CD4-positive, alpha-beta T cell treated with Interleukin-10 for 1 hour (primary cell): Measurements from ENCODE around the gene LONP2.

Experiments
- DNase-seq: peaks from one replicate; pipeline ENCODE4 v3.0.0-alpha.2; 2020

LONP2 gene, protein sequence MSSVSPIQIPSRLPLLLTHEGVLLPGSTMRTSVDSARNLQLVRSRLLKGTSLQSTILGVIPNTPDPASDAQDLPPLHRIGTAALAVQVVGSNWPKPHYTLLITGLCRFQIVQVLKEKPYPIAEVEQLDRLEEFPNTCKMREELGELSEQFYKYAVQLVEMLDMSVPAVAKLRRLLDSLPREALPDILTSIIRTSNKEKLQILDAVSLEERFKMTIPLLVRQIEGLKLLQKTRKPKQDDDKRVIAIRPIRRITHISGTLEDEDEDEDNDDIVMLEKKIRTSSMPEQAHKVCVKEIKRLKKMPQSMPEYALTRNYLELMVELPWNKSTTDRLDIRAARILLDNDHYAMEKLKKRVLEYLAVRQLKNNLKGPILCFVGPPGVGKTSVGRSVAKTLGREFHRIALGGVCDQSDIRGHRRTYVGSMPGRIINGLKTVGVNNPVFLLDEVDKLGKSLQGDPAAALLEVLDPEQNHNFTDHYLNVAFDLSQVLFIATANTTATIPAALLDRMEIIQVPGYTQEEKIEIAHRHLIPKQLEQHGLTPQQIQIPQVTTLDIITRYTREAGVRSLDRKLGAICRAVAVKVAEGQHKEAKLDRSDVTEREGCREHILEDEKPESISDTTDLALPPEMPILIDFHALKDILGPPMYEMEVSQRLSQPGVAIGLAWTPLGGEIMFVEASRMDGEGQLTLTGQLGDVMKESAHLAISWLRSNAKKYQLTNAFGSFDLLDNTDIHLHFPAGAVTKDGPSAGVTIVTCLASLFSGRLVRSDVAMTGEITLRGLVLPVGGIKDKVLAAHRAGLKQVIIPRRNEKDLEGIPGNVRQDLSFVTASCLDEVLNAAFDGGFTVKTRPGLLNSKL

DNA sequence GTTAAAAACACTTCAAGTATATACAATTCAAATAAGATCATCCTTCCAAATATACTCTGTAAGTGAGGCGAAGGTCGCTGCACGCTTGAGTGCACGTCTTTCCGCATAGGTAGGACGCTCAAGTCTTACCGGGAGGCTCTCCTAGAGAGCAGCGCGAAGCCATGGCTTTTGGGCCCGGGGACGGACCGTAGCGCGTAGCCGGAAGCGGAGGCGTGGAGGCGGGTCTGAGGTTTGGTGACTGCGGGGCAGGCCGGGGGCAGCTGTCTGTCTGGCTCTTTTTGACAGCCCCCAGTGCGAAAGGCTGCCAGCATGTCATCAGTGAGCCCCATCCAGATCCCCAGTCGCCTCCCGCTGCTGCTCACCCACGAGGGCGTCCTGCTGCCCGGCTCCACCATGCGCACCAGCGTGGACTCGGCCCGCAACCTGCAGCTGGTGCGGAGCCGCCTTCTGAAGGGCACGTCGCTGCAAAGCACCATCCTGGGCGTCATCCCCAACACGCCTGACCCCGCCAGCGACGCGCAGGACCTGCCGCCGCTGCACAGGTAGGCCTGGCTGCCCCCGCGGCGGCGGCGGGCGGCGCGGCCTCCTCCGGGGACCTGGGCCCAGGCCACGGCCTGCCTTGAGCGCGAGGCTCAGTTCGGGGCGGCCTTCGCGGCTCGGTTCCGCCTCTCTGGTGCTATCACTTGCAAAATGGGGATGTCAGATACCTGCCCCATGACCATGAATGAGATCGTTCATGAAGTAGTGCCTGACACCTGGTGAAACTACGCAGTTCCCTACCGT is at the start of gene LONP2:
LONP2 (plus strand) TSS at position 221 of the 783 bp plus-strand sequence; CDS start at position 310, 89 bp downstream.
- DNase-seq = peak; percentile 93

DNA sequence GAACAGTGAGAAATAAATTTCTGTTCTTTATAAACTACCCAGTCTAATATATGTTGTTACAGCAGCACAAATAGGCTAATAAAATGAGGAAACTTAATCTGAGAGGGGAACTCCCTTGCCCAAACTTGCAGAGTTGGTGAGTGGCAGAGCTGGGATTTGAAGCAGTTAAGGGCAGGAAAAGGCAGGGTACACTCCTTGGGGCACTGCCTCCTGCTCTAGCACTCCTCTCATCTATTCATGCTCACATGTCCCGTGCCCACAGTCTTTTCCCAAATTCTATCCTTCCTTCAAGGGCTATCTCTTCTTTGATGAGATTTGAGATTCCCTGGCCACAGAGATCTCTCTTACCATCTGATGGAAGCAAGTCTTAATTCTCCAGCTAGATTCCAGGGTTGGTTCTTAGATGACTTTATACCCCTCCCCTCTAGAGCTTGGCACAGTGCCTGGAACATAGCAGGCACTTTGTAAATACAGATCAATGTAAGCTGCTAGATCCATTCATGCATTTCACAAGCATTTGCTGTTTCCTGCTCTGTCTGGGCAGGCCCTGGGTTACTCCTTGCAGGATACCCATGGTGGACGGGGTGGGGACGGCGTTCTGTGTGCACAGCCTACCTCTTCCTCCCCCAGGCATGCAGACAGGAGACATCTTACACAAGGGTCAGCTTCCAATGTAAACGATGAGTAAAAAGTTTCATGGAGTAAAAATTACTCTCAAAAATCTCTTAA is 49.1 kb upstream of the LONP2 start:
- DNase-seq = no peak

GRCh38 chr16:48197294-48197693 is 46.8 kb upstream of the LONP2 start:
- DNase-seq = no peak

DNA sequence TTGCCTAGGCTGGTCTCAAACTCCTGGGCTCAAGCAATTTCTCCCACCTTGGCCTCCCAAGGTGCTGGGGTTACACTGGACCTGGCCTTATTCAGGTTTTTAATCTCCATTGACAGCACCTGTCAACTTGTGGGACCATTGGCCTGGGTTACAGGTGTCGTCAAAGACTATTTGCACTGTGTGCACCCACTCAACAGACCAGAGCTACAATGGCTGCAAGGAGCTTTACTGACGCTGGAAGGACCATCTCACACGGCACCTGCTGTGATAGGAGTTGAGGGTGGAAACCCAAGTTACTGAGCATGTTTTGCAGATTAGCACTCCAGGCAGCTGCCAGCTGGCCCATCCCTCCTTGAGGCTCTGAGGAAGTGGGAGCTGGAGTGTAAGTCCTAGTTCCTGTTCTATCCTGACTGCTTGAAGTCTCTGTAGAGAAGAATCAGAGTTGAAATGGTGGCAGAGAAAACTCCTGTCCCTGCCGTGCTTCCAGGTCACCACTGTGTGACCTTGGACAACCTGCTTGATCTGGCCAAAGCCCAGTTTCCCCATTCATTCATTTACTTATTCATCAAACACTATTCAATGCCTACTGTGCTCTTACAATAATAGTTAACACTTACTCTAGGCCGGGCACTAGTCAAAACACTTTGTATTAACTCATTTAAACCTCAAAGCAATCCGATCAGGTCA is 42.4 kb upstream of the LONP2 start:
- DNase-seq = no peak

- no peak for DNase-seq
Observed at GRCh38 chr16:48203974-48204824, 39.9 kb upstream of the LONP2 start.

DNA sequence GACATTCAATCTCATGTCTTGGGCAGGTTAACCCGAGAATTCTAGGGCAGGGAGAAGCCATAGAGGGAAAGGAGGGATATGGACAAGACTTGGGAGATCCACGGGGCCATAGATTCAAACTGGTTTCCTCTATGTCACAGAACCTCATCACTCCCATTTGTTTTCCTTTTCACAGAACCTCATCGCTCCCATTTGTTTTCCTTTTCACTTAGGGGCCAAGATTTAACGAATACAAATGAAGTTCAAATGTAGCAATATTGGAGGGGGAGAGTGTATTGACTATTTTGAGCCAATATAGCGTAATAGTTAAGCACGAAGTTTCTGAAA is 39.3 kb upstream of the LONP2 start:
- no peak for DNase-seq

DNA sequence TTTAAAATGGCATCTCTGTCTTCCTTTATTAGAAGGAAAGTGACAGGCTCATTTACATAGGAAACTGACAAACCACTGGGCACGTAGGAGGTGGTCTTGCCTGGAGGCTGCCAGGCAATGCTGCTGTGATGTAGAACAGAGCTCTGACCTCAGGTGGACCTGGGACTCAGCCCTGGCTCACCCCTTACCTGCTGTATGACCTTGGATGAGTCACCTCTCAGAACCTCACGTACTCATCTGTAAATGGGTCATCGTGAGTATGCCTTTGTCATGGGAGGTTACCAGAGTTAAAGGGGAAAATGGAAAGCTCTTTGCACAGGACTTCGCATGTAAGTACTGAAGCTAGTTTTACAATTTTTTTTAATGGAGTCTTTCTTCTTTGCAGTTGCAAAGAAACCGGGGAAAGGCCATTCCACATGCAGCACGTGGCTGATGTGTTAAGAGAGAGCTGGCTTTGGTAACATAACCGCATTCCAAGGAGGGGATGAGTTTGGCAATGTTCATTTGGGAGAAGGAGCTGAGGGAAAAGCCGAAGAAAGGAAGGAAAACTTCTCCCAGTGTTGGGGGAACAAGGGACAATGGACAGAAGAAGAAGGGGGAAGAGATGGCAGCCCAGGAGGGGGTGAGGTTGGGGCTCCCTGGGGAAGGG is 37.4 kb upstream of the LONP2 start:
- DNase-seq = no peak

GRCh38 chr16:48210747-48211146 is 33.4 kb upstream of the LONP2 start:
- DNase-seq = no peak

GRCh38 chr16:48212033-48212432 is 32.1 kb upstream of the LONP2 start:
- no peak for DNase-seq

DNA sequence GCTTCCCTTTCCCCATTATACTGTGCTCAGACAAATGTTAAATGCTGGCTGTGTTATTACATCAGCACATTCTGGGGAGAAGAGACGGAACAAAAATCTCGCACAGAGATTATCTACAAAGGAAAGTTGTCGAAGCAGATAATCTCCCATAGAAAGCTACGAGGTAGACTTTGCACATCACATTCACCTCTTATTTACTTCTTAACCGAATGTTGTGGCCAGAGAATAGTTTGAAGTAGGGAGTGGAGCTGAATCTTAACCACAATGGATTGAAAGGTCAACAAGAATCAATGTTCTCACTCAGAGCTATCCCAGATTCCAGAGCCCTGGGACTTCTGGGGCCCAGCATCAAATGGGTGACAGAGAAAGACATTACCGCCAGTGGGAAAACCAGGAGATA is 28.4 kb upstream of the LONP2 start:
- DNase-seq = no peak

GRCh38 chr16:48217708-48218107 is 26.4 kb upstream of the LONP2 start:
- no peak for DNase-seq

GRCh38 chr16:48218473-48218872 is 25.6 kb upstream of the LONP2 start:
- no peak for DNase-seq

- no peak for DNase-seq
Observed at GRCh38 chr16:48220891-48221290, 23.2 kb upstream of the LONP2 start.

DNA sequence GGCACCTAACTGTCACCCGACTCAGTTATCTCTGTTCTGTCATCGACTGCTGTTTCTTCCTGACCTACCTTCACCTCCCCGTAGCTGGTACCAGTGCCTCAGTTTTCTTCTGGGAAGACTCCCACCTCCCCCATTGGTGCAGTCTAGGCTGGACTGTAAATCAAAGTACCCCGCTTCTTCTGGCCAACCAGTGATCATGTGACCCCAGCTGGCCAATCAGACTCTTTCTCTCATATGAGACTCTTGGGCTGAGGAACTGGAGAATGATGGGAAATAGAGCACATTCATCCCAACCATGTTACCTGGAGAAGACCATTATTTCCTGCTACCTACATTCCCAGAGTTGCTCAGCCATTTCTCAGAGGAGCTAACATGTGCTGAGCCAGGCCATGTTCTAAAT is 20.6 kb upstream of the LONP2 start:
- no peak for DNase-seq

DNA sequence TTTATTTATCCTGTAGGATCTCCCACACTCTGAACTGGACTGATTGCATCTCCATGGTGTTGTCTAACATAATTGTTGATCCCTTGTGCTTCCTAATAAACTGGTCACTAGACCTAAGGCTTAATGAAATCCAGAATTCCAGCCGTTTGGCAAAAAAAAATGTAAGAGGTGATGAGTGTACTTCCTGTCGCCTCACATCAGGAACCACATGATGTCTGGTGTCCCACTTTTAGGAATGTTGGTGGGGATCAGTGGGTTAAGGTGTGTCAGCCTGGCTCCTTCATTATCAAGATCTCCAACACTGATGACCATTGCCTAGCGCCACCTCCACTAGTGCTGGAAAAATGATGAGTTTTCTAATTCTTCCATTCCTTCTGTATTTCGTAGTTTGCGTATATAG is 18.6 kb upstream of the LONP2 start:
- no peak for DNase-seq

DNA sequence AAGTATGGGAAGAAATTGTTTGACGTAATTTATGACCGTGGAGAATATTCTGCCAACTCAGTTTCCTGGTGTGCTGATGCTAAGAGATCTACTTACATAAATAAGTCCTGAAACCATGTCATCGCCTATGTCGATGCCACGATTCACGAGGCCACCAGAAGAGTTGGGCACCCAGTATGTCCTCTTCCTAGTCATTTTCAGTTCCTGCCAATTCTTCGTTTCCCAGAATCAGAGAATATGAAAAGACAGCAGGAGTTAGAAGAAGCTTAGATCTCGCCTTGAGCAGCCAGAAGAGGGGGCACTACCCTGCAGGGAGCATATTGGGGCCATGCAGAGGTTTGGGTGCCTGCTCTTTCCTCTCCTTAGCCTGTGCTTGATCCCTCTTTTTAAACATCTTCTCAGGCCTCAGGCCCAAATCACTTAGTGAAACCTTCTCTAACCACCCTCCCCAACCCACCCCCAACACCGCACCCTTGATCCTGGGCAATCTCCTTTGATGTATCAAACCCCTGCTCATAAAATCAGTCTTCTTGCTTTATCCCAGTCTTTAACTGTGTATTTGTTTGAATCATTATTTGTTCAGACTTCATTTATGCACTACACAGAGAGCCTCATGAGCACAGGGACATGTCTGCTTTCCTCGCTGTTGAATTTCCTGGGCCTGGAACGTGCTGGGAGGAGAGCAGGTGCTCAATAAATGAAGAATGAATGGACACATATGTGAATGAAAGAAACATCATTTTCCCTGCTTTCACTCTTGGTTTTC is 12.2 kb upstream of the LONP2 start:
- peak; percentile 17 for DNase-seq

GRCh38 chr16:48232493-48233040 is 11.5 kb upstream of the LONP2 start:
- DNase-seq = no peak

- DNase-seq = no peak
Observed at GRCh38 chr16:48234630-48235029, 9.5 kb upstream of the LONP2 start.

- no peak for DNase-seq
Observed at GRCh38 chr16:48235058-48235555, 9.0 kb upstream of the LONP2 start.
